ENCODE results near the gene FBXO9. TPM values are rescaled to one million over a fixed set of nuclear protein-coding genes. Genes with fewer than 3 reads are reported as not detected.

The FBXO9 gene
- total RNA-seq, 5 donors from 2014 or later (not counting 1 experiment from before 2014, with no cell fraction given): 78.3 to 106 (median 100) TPM

- no peaks in the 10 kb centered on the region for H3K9me3 ChIP-seq
- ATAC-seq (replicated peaks in 1 of 4): no peak
- no peak overlapping the region for H3K4me3 Mint-ChIP-seq
- WGBS (ENCODE audit: insufficient coverage): no CpG with 5 or more reads among the region's 2 CpGs
- H3K4me1 ChIP-seq (ENCODE audit: control insufficient read depth in 1 of 2, extremely low read depth in 1 of 2, insufficient read depth in 2 of 2, low read length in 2 of 2): no peaks in the 10 kb centered on the region
- ChIA-PET CTCF (no interaction called here), POLR2A (no interaction called here)
- H3K36me3 ChIP-seq (ENCODE audit: control insufficient read depth in 2 of 2, extremely low read depth in 1 of 2, insufficient read depth in 1 of 2, low read length in 1 of 2): no peaks in the 10 kb centered on the region
- no peak for DNase-seq
- peaks cover 0 to 10% (median 7%) of the 10 kb centered on the region in 3 donors for H3K4me1 Mint-ChIP-seq
- H3K27me3 ChIP-seq (replicated peaks in 1 of 2; ENCODE audit: control insufficient read depth in 2 of 2, extremely low read depth in 1 of 2, insufficient read depth in 2 of 2, low read length in 1 of 2): no peaks in the 10 kb centered on the region
- H3K9me3 Mint-ChIP-seq: no peaks in the 10 kb centered on the region
- H3K27me3 Mint-ChIP-seq: no peaks in the 10 kb centered on the region
- H3K27ac Mint-ChIP-seq: no peak overlapping the region
- no peak overlapping the region for H3K4me3 ChIP-seq (ENCODE audit: control insufficient read depth in 1 of 2, extremely low read depth in 1 of 2, low read length in 1 of 2)
- H3K36me3 Mint-ChIP-seq: no peaks in the 10 kb centered on the region
- H3K27ac ChIP-seq (ENCODE audit: low read length): no peak overlapping the region
Observed at GRCh38 chr6:53109612-53110011, 44.4 kb downstream of the FBXO9 start.

GRCh38 chr6:53111865-53112264, 46.7 kb downstream of the FBXO9 start:
- POLR2A ChIA-PET: no interaction called here
- Mint-ChIP-seq H3K4me3 (no peak overlapping the region), H3K9me3 (peaks cover 7 to 8% (median 8%) of the 10 kb centered on the region in 3 donors), H3K27me3 (no peaks in the 10 kb centered on the region), H3K27ac (no peak overlapping the region), H3K4me1 (peaks cover 0 to 10% (median 7%) of the 10 kb centered on the region in 3 donors), H3K36me3 (no peaks in the 10 kb centered on the region)
- DNase-seq: no peak
- Histone ChIP-seq H3K4me3 (ENCODE audit: control insufficient read depth in 1 of 2, extremely low read depth in 1 of 2, low read length in 1 of 2) (no peak overlapping the region), H3K36me3 (ENCODE audit: control insufficient read depth in 2 of 2, extremely low read depth in 1 of 2, insufficient read depth in 1 of 2, low read length in 1 of 2) (no peaks in the 10 kb centered on the region), H3K9me3 (no peaks in the 10 kb centered on the region), H3K27me3 (replicated peaks in 1 of 2; ENCODE audit: control insufficient read depth in 2 of 2, extremely low read depth in 1 of 2, insufficient read depth in 2 of 2, low read length in 1 of 2) (no peaks in the 10 kb centered on the region), H3K27ac (ENCODE audit: low read length) (no peak overlapping the region), H3K4me1 (ENCODE audit: control insufficient read depth in 1 of 2, extremely low read depth in 1 of 2, insufficient read depth in 2 of 2, low read length in 2 of 2) (no peaks in the 10 kb centered on the region)
- WGBS (ENCODE audit: insufficient coverage): 90% methylated on average over 2 of the region's 6 CpGs
- CTCF ChIA-PET: interaction anchor here in 1 of 2 donors (0.6 kb wide), 1 partner anchor 183 kb away, joined by 3 read pairs; no protein-coding TSS in a partner anchor
- no peak for ATAC-seq (replicated peaks in 1 of 4)

GRCh38 chr6:53112404-53112803, 47.2 kb downstream of the FBXO9 start:
- peaks cover 0 to 10% (median 7%) of the 10 kb centered on the region in 3 donors for H3K4me1 Mint-ChIP-seq
- no peaks in the 10 kb centered on the region for H3K36me3 Mint-ChIP-seq
- no peaks in the 10 kb centered on the region for H3K27me3 Mint-ChIP-seq
- no peak overlapping the region for H3K4me3 ChIP-seq (ENCODE audit: control insufficient read depth in 1 of 2, extremely low read depth in 1 of 2, low read length in 1 of 2)
- H3K9me3 ChIP-seq: no peaks in the 10 kb centered on the region
- peak overlapping the region in 1 of 2 donors; percentile 56 for H3K27ac Mint-ChIP-seq
- ChIA-PET CTCF (interaction anchor here in 1 of 2 donors (0.6 kb wide), 1 partner anchor 182 kb away, joined by 3 read pairs; no protein-coding TSS in a partner anchor), POLR2A (no interaction called here)
- ATAC-seq (replicated peaks in 1 of 4) (peak in 3 of 4 experiments; percentile 45 to 73 (median 64)), DNase-seq (no peak)
- H3K4me1 ChIP-seq (ENCODE audit: control insufficient read depth in 1 of 2, extremely low read depth in 1 of 2, insufficient read depth in 2 of 2, low read length in 2 of 2): no peaks in the 10 kb centered on the region
- H3K36me3 ChIP-seq (ENCODE audit: control insufficient read depth in 2 of 2, extremely low read depth in 1 of 2, insufficient read depth in 1 of 2, low read length in 1 of 2): no peaks in the 10 kb centered on the region
- peaks cover 7 to 8% (median 8%) of the 10 kb centered on the region in 3 donors for H3K9me3 Mint-ChIP-seq
- no peak overlapping the region for H3K27ac ChIP-seq (ENCODE audit: low read length)
- no peaks in the 10 kb centered on the region for H3K27me3 ChIP-seq (replicated peaks in 1 of 2; ENCODE audit: control insufficient read depth in 2 of 2, extremely low read depth in 1 of 2, insufficient read depth in 2 of 2, low read length in 1 of 2)
- no peak overlapping the region for H3K4me3 Mint-ChIP-seq

DNA sequence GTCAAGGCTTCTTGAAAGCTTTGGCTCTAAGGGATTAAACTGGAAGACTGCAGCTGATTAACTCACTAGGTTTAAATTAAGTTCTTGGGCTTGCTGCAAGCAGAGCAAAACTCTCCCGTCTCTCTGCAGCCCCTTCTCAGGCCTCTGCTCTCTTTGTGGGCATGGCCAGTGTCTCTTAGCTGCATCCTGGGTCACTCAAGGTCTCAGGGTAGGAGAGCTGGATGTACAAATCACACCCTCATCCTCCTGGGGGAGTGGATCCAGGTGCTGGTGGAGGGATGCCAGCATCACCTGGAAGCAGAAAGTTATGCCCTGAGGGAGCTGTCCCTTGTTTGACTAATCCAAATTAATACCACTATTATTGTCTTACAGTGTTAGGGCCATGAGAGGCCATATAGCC, 47.7 kb downstream of the FBXO9 start:
- WGBS (ENCODE audit: insufficient coverage): 20% methylated on average over 1 of the region's 1 CpG
- no peaks in the 10 kb centered on the region for H3K27me3 ChIP-seq (replicated peaks in 1 of 2; ENCODE audit: control insufficient read depth in 2 of 2, extremely low read depth in 1 of 2, insufficient read depth in 2 of 2, low read length in 1 of 2)
- ChIA-PET POLR2A (no interaction called here), CTCF (no interaction called here)
- ATAC-seq (replicated peaks in 1 of 4) (peak in 1 of 4 experiments; percentile 16), DNase-seq (no peak)
- Mint-ChIP-seq H3K27ac (no peak overlapping the region), H3K9me3 (peaks cover 7 to 8% (median 8%) of the 10 kb centered on the region in 3 donors), H3K27me3 (no peaks in the 10 kb centered on the region), H3K4me1 (peaks cover 0 to 10% (median 7%) of the 10 kb centered on the region in 3 donors), H3K36me3 (no peaks in the 10 kb centered on the region), H3K4me3 (no peak overlapping the region)
- H3K4me3 ChIP-seq (ENCODE audit: control insufficient read depth in 1 of 2, extremely low read depth in 1 of 2, low read length in 1 of 2): no peak overlapping the region
- H3K9me3 ChIP-seq: no peaks in the 10 kb centered on the region
- H3K4me1 ChIP-seq (ENCODE audit: control insufficient read depth in 1 of 2, extremely low read depth in 1 of 2, insufficient read depth in 2 of 2, low read length in 2 of 2): no peaks in the 10 kb centered on the region
- H3K27ac ChIP-seq (ENCODE audit: low read length): no peak overlapping the region
- no peaks in the 10 kb centered on the region for H3K36me3 ChIP-seq (ENCODE audit: control insufficient read depth in 2 of 2, extremely low read depth in 1 of 2, insufficient read depth in 1 of 2, low read length in 1 of 2)

DNA sequence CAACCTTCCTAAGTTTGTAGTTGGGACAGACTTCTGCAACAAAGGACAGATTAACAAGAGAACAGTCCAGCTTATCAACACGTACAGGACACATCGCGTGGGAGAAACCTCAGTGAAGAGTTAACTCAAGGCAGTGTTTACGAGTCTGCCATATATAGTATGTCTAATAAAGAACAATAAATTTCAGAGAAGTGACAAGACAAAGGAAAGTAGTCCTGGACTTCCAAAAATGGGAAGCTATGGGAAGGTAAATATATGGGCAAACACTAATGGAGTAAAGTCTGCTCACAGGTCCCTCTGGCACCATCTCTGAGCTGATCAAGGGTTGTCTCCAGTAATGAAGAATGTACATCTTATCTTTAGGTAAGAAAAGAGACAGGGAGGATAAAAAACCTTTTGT, 48.5 kb downstream of the FBXO9 start:
- CTCF ChIA-PET: no interaction called here

GRCh38 chr6:53115113-53115512, 49.9 kb downstream of the FBXO9 start:
- DNase-seq: no peak
- Mint-ChIP-seq H3K27ac (no peak overlapping the region), H3K4me1 (peaks cover 0 to 10% (median 7%) of the 10 kb centered on the region in 3 donors), H3K36me3 (peaks cover 2% of the 10 kb centered on the region), H3K4me3 (no peak overlapping the region), H3K27me3 (peaks cover 0 to 3% of the 10 kb centered on the region in 2 donors), H3K9me3 (peaks cover 7 to 8% (median 8%) of the 10 kb centered on the region in 3 donors)
- Histone ChIP-seq H3K9me3 (no peaks in the 10 kb centered on the region), H3K4me3 (ENCODE audit: control insufficient read depth in 1 of 2, extremely low read depth in 1 of 2, low read length in 1 of 2) (no peak overlapping the region), H3K4me1 (ENCODE audit: control insufficient read depth in 1 of 2, extremely low read depth in 1 of 2, insufficient read depth in 2 of 2, low read length in 2 of 2) (no peaks in the 10 kb centered on the region), H3K27me3 (replicated peaks in 1 of 2; ENCODE audit: control insufficient read depth in 2 of 2, extremely low read depth in 1 of 2, insufficient read depth in 2 of 2, low read length in 1 of 2) (peaks cover 0 to 2% of the 10 kb centered on the region in 2 experiments), H3K36me3 (ENCODE audit: control insufficient read depth in 2 of 2, extremely low read depth in 1 of 2, insufficient read depth in 1 of 2, low read length in 1 of 2) (no peaks in the 10 kb centered on the region), H3K27ac (ENCODE audit: low read length) (no peak overlapping the region)
- ChIA-PET POLR2A (no interaction called here), CTCF (no interaction called here)
- WGBS (ENCODE audit: insufficient coverage): no CpG with 5 or more reads among the region's 1 CpG
- ATAC-seq (replicated peaks in 1 of 4): no peak

More for the DNA sequence above, 48.5 kb downstream of the FBXO9 start:
- H3K4me3 ChIP-seq (ENCODE audit: control insufficient read depth in 1 of 2, extremely low read depth in 1 of 2, low read length in 1 of 2): no peak overlapping the region
- no peak for DNase-seq
- H3K4me1 ChIP-seq (ENCODE audit: control insufficient read depth in 1 of 2, extremely low read depth in 1 of 2, insufficient read depth in 2 of 2, low read length in 2 of 2): no peaks in the 10 kb centered on the region
- H3K4me3 Mint-ChIP-seq: no peak overlapping the region
- no CpG with 5 or more reads among the region's 4 CpGs for WGBS (ENCODE audit: insufficient coverage)
- no peak overlapping the region for H3K27ac Mint-ChIP-seq
- no peaks in the 10 kb centered on the region for H3K27me3 Mint-ChIP-seq
- no peaks in the 10 kb centered on the region for H3K36me3 Mint-ChIP-seq
- H3K9me3 Mint-ChIP-seq: peaks cover 7 to 8% (median 8%) of the 10 kb centered on the region in 3 donors
- POLR2A ChIA-PET: no interaction called here
- H3K4me1 Mint-ChIP-seq: peaks cover 0 to 10% (median 7%) of the 10 kb centered on the region in 3 donors
- H3K27me3 ChIP-seq (replicated peaks in 1 of 2; ENCODE audit: control insufficient read depth in 2 of 2, extremely low read depth in 1 of 2, insufficient read depth in 2 of 2, low read length in 1 of 2): peaks cover 0 to 2% of the 10 kb centered on the region in 2 experiments
- H3K9me3 ChIP-seq: no peaks in the 10 kb centered on the region
- H3K36me3 ChIP-seq (ENCODE audit: control insufficient read depth in 2 of 2, extremely low read depth in 1 of 2, insufficient read depth in 1 of 2, low read length in 1 of 2): no peaks in the 10 kb centered on the region
- no peak overlapping the region for H3K27ac ChIP-seq (ENCODE audit: low read length)
- ATAC-seq (replicated peaks in 1 of 4): no peak

DNA sequence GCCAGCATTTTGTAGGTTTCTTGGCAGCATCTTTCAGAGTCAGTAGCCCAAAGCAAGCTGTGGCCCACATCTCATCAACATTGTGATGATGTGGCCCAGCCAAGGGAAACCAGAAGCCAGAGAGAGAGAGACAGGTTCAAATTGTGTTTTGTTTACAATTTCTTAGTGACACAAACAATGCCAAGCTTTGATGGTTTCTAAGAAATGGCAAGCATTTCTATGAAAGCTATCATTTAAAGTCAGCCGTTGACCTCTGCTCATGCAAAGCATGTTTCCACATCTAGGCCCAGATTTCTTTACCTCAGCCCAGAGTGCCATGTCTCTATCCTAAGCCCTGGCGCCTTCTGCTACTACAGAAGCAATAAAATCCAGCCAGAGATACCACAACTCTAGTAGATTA, 50.5 kb downstream of the FBXO9 start:
- DNase-seq: no peak
- H3K9me3 ChIP-seq: no peaks in the 10 kb centered on the region
- no peak overlapping the region for H3K4me3 ChIP-seq (ENCODE audit: control insufficient read depth in 1 of 2, extremely low read depth in 1 of 2, low read length in 1 of 2)
- H3K27ac ChIP-seq (ENCODE audit: low read length): no peak overlapping the region
- H3K36me3 Mint-ChIP-seq: peaks cover 2% of the 10 kb centered on the region
- ChIA-PET POLR2A (no interaction called here), CTCF (no interaction called here)
- H3K27me3 ChIP-seq (replicated peaks in 1 of 2; ENCODE audit: control insufficient read depth in 2 of 2, extremely low read depth in 1 of 2, insufficient read depth in 2 of 2, low read length in 1 of 2): peaks cover 0 to 2% of the 10 kb centered on the region in 2 experiments
- no peaks in the 10 kb centered on the region for H3K36me3 ChIP-seq (ENCODE audit: control insufficient read depth in 2 of 2, extremely low read depth in 1 of 2, insufficient read depth in 1 of 2, low read length in 1 of 2)
- no peaks in the 10 kb centered on the region for H3K4me1 ChIP-seq (ENCODE audit: control insufficient read depth in 1 of 2, extremely low read depth in 1 of 2, insufficient read depth in 2 of 2, low read length in 2 of 2)
- H3K4me3 Mint-ChIP-seq: no peak overlapping the region
- ATAC-seq (replicated peaks in 1 of 4): no peak
- H3K9me3 Mint-ChIP-seq: peaks cover 7 to 8% (median 8%) of the 10 kb centered on the region in 3 donors
- H3K27ac Mint-ChIP-seq: no peak overlapping the region
- 67% methylated on average over 1 of the region's 2 CpGs for WGBS (ENCODE audit: insufficient coverage)
- peaks cover 0 to 3% of the 10 kb centered on the region in 2 donors for H3K27me3 Mint-ChIP-seq
- H3K4me1 Mint-ChIP-seq: peaks cover 0 to 10% (median 7%) of the 10 kb centered on the region in 3 donors

All from T-cell (primary cell).